ENCODE results near the gene LMO1. TPM values are rescaled to one million over a fixed set of nuclear protein-coding genes. Genes with fewer than 3 reads are reported as not detected.

Gene LMO1
- polyA plus RNA-seq, 1 donor from 2014 or later = not detected

- peaks cover 0 to 5% (median 0%) of the 10 kb centered on the region in 3 donors for H3K4me1 Mint-ChIP-seq
- H3K9me3 Mint-ChIP-seq = peaks cover 0 to 3% (median under 1%) of the 10 kb centered on the region in 3 donors
Observed at GRCh38 chr11:8281266-8281665, 17.6 kb upstream of the LMO1 start.

DNA sequence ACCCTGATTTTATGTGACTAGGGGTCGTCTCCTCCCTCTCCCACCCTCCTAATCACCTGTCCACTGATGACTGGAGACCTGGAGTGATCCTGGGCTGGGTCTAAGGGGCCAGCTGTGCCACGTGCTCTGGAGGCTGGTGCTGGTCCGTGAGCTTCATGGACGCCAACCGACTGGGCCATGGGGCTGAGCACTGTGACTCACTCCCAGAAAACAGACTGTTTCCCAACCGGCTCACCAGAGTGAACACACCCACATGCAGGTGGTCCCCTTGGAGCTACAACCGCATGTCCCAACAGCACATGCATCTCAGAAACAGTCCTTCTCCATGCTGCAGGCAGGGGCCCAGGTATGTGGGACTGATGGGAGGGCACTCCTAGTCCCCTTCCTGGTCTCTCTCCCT, 14.0 kb upstream of the LMO1 start:
- Mint-ChIP-seq H3K27me3 (peaks cover 4% of the 10 kb centered on the region), H3K36me3 (no peaks in the 10 kb centered on the region)

More at GRCh38 chr11:8281266-8281665, 17.6 kb upstream of the LMO1 start:
- Mint-ChIP-seq H3K27me3 (no peaks in the 10 kb centered on the region), H3K36me3 (no peaks in the 10 kb centered on the region), H3K4me3 (no peak overlapping the region), H3K27ac (no peak overlapping the region)

GRCh38 chr11:8276528-8276927, 12.8 kb upstream of the LMO1 start:
- H3K4me3 Mint-ChIP-seq = no peak overlapping the region
- H3K9me3 Mint-ChIP-seq = peaks cover 3 to 5% (median 4%) of the 10 kb centered on the region in 3 donors
- peaks cover 0 to 6% (median 1%) of the 10 kb centered on the region in 3 donors for H3K4me1 Mint-ChIP-seq

More for the DNA sequence above, 14.0 kb upstream of the LMO1 start:
- H3K4me1 Mint-ChIP-seq = peaks cover 0 to 6% (median 1%) of the 10 kb centered on the region in 3 donors
- peak overlapping the region in 1 of 3 donors; percentile 23 for H3K27ac Mint-ChIP-seq
- peaks cover 3 to 5% (median 4%) of the 10 kb centered on the region in 3 donors for H3K9me3 Mint-ChIP-seq
- H3K4me3 Mint-ChIP-seq = no peak overlapping the region

GRCh38 chr11:8273287-8273686, 9.6 kb upstream of the LMO1 start:
- peaks cover 25% of the 10 kb centered on the region for H3K27me3 Mint-ChIP-seq
- no peak overlapping the region for H3K27ac Mint-ChIP-seq
- H3K4me1 Mint-ChIP-seq = peaks cover 0 to 6% (median 3%) of the 10 kb centered on the region in 3 donors
- H3K36me3 Mint-ChIP-seq = no peaks in the 10 kb centered on the region
- H3K9me3 Mint-ChIP-seq = peaks cover 0 to 5% (median 4%) of the 10 kb centered on the region in 3 donors
- no peak overlapping the region for H3K4me3 Mint-ChIP-seq

More at GRCh38 chr11:8276528-8276927, 12.8 kb upstream of the LMO1 start:
- Mint-ChIP-seq H3K27ac (no peak overlapping the region), H3K27me3 (peaks cover 6% of the 10 kb centered on the region), H3K36me3 (no peaks in the 10 kb centered on the region)

- no peaks in the 10 kb centered on the region for H3K36me3 Mint-ChIP-seq
- no peak overlapping the region for H3K27ac Mint-ChIP-seq
- peaks cover 0 to 3% (median 1%) of the 10 kb centered on the region in 3 donors for H3K4me1 Mint-ChIP-seq
- H3K9me3 Mint-ChIP-seq = peaks cover 0 to 5% (median 4%) of the 10 kb centered on the region in 3 donors
- H3K4me3 Mint-ChIP-seq = no peak overlapping the region
- H3K27me3 Mint-ChIP-seq = peaks cover 36% of the 10 kb centered on the region
Observed at GRCh38 chr11:8271106-8271886, 7.6 kb upstream of the LMO1 start.

- peak overlapping the region in 2 of 4 donors; percentile 4 to 23 for H3K4me3 Mint-ChIP-seq
Observed at GRCh38 chr11:8269636-8270035, 6.0 kb upstream of the LMO1 start.

GRCh38 chr11:8268530-8269400, 5.1 kb upstream of the LMO1 start:
- peak overlapping the region; percentile 12 to 91 (median 76) for H3K4me3 Mint-ChIP-seq
- H3K4me1 Mint-ChIP-seq = peaks cover 4 to 6% (median 5%) of the 10 kb centered on the region in 3 donors
- no peaks in the 10 kb centered on the region for H3K9me3 Mint-ChIP-seq
- no peaks in the 10 kb centered on the region for H3K36me3 Mint-ChIP-seq
- H3K27ac Mint-ChIP-seq = peak overlapping the region in 1 of 3 donors; percentile 13
- peaks cover 52% of the 10 kb centered on the region for H3K27me3 Mint-ChIP-seq

More at GRCh38 chr11:8269636-8270035, 6.0 kb upstream of the LMO1 start:
- Mint-ChIP-seq H3K36me3 (no peaks in the 10 kb centered on the region), H3K27ac (no peak overlapping the region), H3K9me3 (peaks cover 0 to 4% (median 1%) of the 10 kb centered on the region in 3 donors), H3K4me1 (peaks cover 0 to 3% (median 0%) of the 10 kb centered on the region in 3 donors), H3K27me3 (peaks cover 48% of the 10 kb centered on the region)

GRCh38 chr11:8267831-8268529, 4.3 kb upstream of the LMO1 start:
- no peak overlapping the region for H3K27ac Mint-ChIP-seq
- H3K27me3 Mint-ChIP-seq = peaks cover 57% of the 10 kb centered on the region
- H3K9me3 Mint-ChIP-seq = no peaks in the 10 kb centered on the region
- H3K36me3 Mint-ChIP-seq = no peaks in the 10 kb centered on the region
- H3K4me3 Mint-ChIP-seq = peak overlapping the region; percentile 33 to 63 (median 53)
- peaks cover 7 to 9% (median 8%) of the 10 kb centered on the region in 3 donors for H3K4me1 Mint-ChIP-seq

DNA sequence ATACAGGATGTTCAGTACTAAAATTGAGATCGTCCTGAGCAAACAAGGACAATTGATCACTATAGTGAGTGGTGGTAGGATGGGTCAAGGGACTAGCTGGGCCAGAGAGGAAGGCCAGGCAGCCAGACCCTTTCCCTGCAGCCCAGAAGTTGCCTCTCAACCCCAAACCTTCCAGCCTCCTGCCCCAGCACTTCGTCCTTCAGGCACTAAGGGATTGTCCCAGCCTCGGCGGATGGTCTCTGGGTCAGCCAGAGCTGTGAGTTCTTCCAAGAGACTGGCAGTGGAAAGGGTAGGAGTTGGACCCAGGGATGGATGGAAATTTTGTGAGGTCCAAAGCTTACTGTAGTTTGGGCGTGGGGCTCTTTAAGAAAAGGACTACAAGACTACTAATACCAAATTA, 3.6 kb upstream of the LMO1 start:
- Mint-ChIP-seq H3K4me3 (peak overlapping the region in 3 of 4 donors; percentile 29 to 53 (median 53)), H3K36me3 (no peaks in the 10 kb centered on the region), H3K4me1 (peaks cover 7 to 9% (median 8%) of the 10 kb centered on the region in 3 donors), H3K27me3 (peaks cover 60% of the 10 kb centered on the region), H3K27ac (no peak overlapping the region), H3K9me3 (no peaks in the 10 kb centered on the region)

- peaks cover 66% of the 10 kb centered on the region for H3K27me3 Mint-ChIP-seq
- no peak overlapping the region for H3K27ac Mint-ChIP-seq
- no peaks in the 10 kb centered on the region for H3K36me3 Mint-ChIP-seq
- no peaks in the 10 kb centered on the region for H3K9me3 Mint-ChIP-seq
- H3K4me1 Mint-ChIP-seq = peaks cover 7 to 9% (median 8%) of the 10 kb centered on the region in 3 donors
- H3K4me3 Mint-ChIP-seq = no peak overlapping the region
Observed at GRCh38 chr11:8266246-8267241, 2.9 kb upstream of the LMO1 start.

- Mint-ChIP-seq H3K9me3 (no peaks in the 10 kb centered on the region), H3K4me3 (no peak overlapping the region), H3K27me3 (peaks cover 69% of the 10 kb centered on the region), H3K4me1 (peaks cover 7 to 9% (median 8%) of the 10 kb centered on the region in 3 donors), H3K27ac (no peak overlapping the region), H3K36me3 (no peaks in the 10 kb centered on the region)
Observed at GRCh38 chr11:8265681-8266241, 2.1 kb upstream of the LMO1 start.

- Mint-ChIP-seq H3K27me3 (peaks cover 62% of the 10 kb centered on the region), H3K4me1 (peaks cover 7 to 8% (median 7%) of the 10 kb centered on the region in 3 donors), H3K36me3 (no peaks in the 10 kb centered on the region), H3K27ac (peak overlapping the region in 1 of 3 donors; percentile 90), H3K9me3 (no peaks in the 10 kb centered on the region), H3K4me3 (peak overlapping the region; percentile 73 to 94 (median 79))
Observed at GRCh38 chr11:8263109-8263768, 439 bp downstream of the LMO1 start.

All from IgD-negative memory B cell (primary cell).